AG04449 (cell line): ENCODE results near the gene CDK14.
"Not testable (repeated sequence)": the region's sequence is repeated elsewhere in the genome, so short reads cannot be mapped to it uniquely, and the experiment has no call there.

Experiments used
- CTCF ChIA-PET: fragments of 350-600 bp; formaldehyde crosslinking; extraction: SDS; loops from one replicate; lab custom pipeline; 2021; ENCODE audit warnings: antibody characterized with exemption; lab: Yijun Ruan, JAX
- POLR2A ChIA-PET: fragments of 400-600, 350-600 bp; formaldehyde crosslinking; extraction: SDS; loops from one replicate; lab custom pipeline; 2020; ENCODE audit warnings: antibody characterized with exemption, inconsistent platforms; lab: Yijun Ruan, JAX
- DNase-seq: peaks from one replicate; pipeline ENCODE4 v3.0.0-alpha.2; 2010; ENCODE audit warnings: low read depth, low spot score
- H3K4me3 ChIP-seq: 2 replicates; pipeline ENCODE4 v1.5.1; 2011; ENCODE audit warnings: low read depth, mild to moderate bottlenecking, control low read depth, low read length
- CTCF ChIP-seq: IDR thresholded peaks from one replicate; pipeline ENCODE4 v1.5.1; 2011; ENCODE audit warnings: mild to moderate bottlenecking, moderate library complexity, low read length, control low read depth, inconsistent platforms; ENCODE audit not compliant: insufficient read depth; ENCODE audit errors: missing control alignments

The CDK14 gene

GRCh38 chr7:90761584-90761983, 165.5 kb downstream of the CDK14 start:
- no peak overlapping the region for H3K4me3 ChIP-seq
- TF ChIP-seq CTCF = no peak
- POLR2A ChIA-PET = no interaction called here
- no peak for DNase-seq
- CTCF ChIA-PET = interaction anchor here (2.8 kb wide), 1 partner anchor 12 kb away, joined by 9 read pairs; no protein-coding TSS in a partner anchor

GRCh38 chr7:90763108-90763507, 167.0 kb downstream of the CDK14 start:
- CTCF ChIA-PET = interaction anchor here (2.8 kb wide), 1 partner anchor 13 kb away, joined by 9 read pairs; no protein-coding TSS in a partner anchor

GRCh38 chr7:90764848-90765570, 168.9 kb downstream of the CDK14 start:
- H3K4me3 ChIP-seq = no peak overlapping the region
- no peak for TF ChIP-seq CTCF
- POLR2A ChIA-PET = no interaction called here
- CTCF ChIA-PET = interaction anchor here (1.0 to 1.8 kb wide), 2 partner anchors 10 to 269 kb away, joined by 4 read pairs; no protein-coding TSS in a partner anchor
- DNase-seq = no peak

More at GRCh38 chr7:90763108-90763507, 167.0 kb downstream of the CDK14 start:
- no peak overlapping the region for H3K4me3 ChIP-seq
- no peak for TF ChIP-seq CTCF
- no peak for DNase-seq
- POLR2A ChIA-PET = no interaction called here

- POLR2A ChIA-PET = no interaction called here
- TF ChIP-seq CTCF = no peak
- CTCF ChIA-PET = interaction anchor here (1.8 kb wide), 1 partner anchor 8 kb away, joined by 4 read pairs; no protein-coding TSS in a partner anchor
- DNase-seq = no peak
- no peak overlapping the region for H3K4me3 ChIP-seq
Observed at GRCh38 chr7:90766814-90767564, 170.9 kb downstream of the CDK14 start.

DNA sequence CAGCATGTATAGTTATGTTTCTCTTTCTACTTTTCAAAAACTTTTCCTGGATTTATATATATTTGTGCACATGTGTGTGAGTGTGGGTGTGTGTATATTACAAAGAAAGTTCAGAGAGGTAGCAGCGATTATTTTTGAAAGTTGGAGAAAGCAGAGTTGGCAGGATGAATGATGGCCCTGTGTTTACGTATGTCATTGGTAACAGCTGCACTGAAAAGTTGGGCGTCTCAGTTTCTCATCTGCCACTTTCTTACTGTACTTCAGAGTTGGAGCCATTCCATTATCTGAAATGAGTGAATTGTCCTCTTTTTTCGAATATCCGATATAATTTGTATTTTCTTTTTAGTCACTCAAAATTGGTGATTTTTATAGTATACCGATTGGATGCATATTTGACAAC, 172.2 kb downstream of the CDK14 start:
- CTCF ChIA-PET = interaction anchor here (0.9 kb wide), 1 partner anchor 59 kb away, joined by 4 read pairs; no protein-coding TSS in a partner anchor
- H3K4me3 ChIP-seq = no peak overlapping the region
- POLR2A ChIA-PET = no interaction called here
- DNase-seq = no peak
- no peak for TF ChIP-seq CTCF

DNA sequence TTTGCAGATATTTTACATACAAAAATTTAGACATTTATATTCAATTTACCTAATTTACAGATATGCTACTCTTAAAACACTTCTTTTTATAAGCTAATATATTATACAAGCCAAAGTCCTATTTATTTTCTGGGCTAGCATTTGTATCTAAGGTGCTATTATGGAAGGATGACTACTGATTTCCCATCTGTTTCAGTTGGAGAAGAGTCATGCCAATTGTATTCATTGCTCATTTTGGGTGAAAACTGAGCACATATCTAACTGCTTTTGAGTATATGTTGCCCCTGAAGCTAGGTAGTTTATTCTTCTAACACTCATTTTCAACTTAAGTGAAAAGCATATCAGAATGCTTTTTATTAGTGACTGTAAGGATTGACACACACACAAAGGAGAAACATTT, 172.9 kb downstream of the CDK14 start:
- DNase-seq = no peak
- ChIA-PET CTCF (interaction anchor here (0.9 kb wide), 1 partner anchor 60 kb away, joined by 4 read pairs; no protein-coding TSS in a partner anchor), POLR2A (no interaction called here)
- no peak for TF ChIP-seq CTCF
- H3K4me3 ChIP-seq = no peak overlapping the region

DNA sequence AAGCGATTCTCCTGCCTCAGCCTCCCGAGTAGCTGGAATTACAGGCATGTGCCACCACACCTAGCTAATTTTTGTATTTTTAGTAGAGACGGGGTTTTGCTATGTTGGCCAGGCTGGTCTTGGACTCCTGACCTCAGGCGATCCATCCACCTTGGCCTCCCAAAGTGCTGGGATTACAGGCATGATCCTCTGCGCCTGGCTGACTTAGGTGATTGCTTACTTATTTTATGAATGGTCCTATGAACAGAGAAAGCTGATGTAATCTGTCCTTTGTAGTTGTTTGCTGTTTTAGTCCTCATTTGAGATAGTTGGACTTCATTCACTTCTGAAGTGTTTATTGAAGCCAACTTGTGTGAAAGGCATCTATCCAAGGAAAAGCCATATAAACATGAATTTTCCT, 173.4 kb downstream of the CDK14 start:
- DNase-seq, H3K4me3 ChIP-seq, POLR2A ChIA-PET: not testable (repeated sequence)
- CTCF ChIA-PET = interaction anchor here (1.0 kb wide), 1 partner anchor 16 kb away, joined by 3 read pairs; no protein-coding TSS in a partner anchor
